ENCODE data around the gene PTCHD1.

The PTCHD1 gene

DNA sequence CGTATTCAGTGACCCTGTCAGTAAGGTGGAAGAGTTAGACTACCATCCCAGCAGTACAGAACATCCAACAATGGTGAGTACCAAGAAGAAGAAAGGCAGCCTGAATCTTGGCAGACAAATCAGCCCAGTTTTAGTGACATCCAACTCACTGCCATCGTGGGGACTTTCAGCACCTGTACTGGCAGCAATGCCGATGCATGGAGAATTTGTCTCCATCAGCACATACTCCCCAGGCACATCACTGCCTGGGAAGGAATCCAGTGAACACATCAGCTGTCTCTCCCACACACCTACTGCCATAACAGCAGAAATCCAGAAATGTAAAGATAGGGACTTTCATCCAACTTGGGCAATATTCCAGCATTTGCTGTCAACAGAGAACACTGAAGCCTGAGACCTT, 29.8 kb downstream of the PTCHD1 start:
- no peak for DNase-seq

DNA sequence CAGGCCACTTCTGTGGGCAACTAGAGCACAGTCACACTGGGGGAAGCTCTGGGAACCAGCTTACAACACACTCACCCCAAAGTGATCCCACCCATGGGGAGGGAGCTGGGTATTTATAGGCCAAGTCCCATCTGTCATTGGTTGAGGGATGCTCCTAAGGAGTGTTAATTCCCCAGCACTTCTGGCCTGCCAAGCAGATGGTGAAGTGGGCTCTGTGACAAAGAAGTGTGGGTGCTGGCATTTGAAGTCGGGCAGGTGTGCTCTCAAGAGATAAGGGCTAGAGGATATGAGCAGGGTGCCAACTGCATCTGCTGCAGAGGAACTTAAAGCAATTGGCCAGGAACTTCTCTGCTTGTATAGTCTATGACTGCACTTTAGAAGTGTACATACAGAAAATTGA, 30.9 kb downstream of the PTCHD1 start:
- no peak for DNase-seq

DNA sequence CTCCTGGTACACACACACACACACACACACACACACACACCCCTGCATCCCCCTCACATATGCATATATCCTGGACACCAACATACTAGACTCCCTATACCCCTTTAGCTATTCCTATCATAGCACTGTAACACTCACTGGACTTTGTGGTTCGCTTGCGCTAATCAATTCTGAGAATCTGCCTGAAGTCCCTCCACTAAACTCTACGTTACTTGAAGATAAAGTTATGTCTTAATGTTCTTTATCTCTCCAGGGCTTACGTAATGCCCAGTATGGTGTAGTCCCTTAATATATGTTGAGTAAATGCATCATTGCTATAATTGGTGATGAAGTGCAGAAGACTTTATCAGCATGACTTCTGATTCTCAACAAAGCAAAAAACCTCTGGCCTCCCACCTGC, 32.3 kb downstream of the PTCHD1 start:
- no peak for DNase-seq

DNA sequence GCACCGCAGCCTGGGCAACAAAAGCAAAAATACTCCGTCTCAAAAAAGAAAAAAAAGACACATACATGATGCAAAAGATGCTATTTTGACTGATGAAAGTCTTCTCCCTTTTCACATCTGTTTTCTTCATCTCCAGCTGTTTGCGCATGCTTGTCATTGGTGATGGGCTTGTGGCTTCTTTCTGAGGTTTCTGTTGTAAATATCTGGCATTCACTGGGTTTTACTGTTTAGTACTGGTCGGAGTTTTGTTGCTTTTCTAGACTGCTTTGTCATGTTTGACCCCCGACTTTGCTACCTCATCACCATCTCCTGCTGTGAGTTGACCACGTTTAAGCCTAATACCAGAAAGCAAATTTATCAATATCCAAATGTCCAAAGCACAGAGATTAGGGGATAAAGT, 34.4 kb downstream of the PTCHD1 start:
- DNase-seq: no peak

DNA sequence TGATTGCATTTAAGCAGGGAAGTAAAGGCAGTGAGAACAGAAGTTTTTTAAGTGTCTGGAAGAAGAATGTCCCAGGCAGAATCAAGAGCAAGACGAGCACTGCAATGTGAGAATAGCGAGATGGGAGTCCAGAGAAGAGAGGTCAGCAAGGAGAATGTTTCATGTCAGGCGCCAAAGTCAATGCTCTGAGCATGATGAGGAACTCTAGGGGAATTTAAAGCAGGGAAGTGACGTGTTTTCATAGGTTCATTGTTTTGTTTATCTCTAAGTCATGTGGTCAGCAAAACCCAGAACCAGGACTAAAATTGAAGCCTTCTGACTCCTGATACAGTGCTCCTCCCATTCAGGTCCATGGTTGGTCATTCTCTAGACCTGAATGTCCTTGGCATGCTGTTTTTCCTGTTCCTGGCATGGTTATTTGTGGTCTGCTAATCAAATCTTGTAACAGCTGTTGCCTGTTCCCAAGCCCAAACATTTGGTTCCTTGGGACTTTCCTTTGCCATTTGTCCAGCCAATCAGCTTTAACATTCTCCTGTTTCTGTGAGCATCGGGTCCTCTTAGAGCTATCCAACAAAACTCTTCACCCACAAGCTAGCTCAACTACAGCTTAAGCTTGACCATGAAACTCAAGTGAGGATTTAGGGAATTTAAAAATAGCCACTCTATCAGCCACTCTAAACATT, 37.7 kb downstream of the PTCHD1 start:
- DNase-seq: no peak

DNA sequence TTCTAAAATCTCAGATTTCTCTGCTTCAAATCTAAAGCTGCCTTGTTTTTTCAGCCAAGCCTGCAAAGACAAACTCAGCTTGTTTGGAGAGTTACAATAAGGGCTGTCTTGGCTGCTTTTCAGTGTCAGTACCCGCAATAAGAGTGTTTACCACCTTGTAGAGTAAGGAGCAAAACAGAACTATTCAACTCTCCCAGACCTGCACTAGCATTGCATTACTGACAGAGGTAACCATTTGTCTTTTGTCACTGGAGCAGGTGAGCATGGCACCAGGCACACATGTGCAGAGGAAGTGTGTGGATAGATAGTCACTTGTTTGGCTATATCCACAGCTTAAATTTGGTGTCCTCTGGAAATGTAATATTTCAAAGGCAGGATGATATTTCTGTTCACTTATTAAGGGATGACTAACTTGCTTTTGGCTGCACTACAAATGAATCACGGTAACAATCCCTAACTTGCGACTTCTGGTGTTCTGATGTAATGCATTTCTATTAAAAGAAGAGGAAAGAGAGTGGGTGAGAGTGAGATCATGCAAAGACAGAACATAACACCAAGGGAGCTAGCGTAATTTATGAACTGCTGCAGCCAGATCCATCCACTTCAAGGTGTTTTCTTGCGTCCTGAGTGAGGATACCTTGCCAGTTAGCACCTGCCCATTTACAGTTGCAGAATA, 38.6 kb downstream of the PTCHD1 start:
- no peak for DNase-seq

DNA sequence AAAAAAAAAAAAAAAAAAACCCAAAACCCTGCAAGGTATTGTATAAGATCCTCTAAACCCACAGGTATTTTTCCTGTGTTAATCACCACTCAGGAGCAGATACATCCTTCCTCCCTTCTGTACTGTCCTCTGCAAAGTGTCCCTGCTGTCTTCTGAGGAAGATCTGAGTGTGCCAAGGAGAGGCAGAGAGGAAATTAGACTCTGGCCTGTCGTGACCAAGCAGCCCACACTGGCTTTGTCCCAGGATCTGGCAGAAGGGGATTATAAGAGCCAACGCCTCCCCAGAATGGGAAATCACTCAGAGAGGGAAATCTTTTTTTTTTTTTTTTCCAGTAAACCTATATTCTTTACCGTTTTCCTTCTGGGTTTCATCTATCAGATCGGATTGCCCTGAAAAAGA, 39.6 kb downstream of the PTCHD1 start:
- no peak for DNase-seq

DNA sequence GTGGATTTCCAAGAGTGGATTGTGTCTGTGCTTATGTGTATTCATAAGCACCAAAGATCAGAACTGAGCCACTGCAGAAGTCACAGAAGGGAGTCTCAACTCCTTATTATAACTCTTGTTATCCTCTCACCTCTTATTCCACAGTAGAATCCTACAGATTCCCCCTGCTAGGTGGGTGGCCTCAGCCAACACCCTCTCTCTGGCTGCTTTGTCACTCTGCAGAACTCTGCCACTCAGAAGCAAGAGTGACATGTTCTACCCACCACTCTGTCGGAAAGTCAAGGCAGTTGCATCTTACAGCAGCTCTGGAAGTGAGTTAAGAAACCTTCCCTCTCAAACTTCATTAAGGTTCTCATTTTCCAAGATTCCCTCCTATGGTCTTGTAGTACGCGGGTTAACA, 41.9 kb downstream of the PTCHD1 start:
- no peak for DNase-seq

DNA sequence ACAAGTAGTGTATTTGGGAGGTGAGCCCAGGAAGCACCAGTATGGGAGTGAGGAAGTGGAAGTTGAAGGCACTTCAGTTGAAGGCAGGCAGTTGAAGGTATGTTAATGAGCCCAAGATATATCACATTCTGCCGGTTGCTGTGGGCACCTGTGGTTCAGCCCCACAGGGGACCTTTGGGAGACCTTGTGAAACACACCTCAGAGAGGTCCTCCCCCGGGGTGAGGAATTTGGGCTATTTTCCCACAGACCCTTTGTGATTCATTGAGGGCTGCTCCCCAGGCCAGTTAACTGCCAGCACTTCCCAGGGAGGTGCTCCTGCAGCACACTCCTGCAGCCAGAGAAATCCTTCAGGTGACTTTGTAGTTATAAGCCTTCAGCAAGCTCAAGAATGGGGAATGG, 45.9 kb downstream of the PTCHD1 start:
- no peak for DNase-seq

DNA sequence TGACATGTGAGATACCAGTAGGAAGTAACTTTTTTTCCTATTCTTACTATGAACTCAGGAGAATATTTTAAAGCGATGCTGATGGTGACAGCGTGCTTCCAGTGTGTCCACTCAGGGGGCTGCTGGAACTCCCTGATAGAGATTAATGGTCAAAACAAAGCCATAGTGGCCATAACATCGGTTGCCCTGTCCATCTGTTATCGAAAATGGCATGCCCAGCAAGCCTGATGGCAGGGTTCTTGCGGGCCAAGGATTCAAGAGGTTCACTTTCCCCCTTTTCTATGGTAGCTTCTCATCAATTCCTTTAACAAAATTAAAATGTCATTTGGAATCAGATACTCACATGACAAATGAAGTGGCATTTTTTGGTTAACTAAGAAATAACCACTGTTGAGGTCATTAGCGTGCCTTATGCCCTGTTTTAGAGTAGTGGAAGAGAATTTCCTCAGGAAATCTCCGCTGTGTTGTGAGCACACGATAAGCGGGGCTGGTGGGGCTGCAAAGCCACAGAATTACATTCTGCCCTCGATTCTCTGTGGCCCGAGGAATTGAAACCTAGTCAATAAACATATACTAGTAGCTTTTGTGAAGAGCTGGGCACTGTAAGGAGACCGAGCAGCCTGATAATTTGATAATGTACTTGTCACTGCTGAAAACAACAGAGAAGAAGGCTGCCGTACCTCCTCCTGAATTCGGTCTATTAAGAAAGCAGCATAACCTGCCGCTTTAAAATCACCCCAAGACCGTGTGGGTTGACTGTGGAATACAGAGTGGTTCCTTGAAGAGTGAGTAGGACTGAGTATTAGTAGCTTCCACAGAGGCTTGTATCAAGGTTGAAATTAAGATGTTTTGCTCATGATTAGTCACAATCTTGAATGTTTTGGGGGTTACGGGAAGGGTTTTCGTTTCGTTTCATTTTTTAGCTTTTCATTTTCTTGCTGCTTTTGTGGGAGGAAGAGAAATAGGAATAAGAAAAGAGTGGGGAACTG, 46.7 kb downstream of the PTCHD1 start:
- DNase-seq: no peak

DNA sequence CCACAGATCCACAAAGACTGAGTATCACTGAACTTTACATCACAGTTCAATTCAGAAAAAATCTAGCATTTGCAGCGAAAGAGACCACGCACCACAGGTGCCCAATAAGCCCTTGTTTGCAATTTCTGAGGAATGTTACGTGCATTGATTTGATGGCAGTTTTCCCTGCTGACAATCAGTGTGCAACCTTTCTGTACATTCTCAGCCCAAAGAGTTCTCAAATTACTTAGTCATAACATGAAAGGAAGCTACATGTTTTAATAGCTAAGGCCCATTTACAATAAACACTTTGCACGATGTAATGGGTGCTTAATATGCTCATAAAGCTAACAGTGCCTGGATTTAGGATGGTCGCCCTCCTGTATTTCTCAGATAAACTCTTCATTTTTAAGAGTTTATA, 47.9 kb downstream of the PTCHD1 start:
- no peak for DNase-seq

DNA sequence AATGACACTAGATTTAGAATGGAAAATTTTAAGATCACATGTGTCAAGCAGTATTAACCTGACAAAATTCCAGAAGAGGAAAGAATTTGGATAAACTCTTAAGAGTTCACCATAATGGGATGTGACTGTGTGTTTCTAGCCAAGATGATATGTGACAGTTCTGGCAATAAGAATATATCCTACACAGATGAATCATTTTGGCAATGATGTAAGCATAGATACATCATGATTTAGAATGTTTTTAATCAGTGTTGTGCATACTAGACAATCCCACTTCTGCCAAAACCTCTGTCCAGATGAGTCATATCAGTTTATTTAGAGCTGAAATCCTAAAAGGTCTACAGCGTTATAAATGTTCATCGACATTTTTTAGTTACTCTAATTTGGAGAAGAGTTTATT, 48.8 kb downstream of the PTCHD1 start:
- DNase-seq: no peak

DNA sequence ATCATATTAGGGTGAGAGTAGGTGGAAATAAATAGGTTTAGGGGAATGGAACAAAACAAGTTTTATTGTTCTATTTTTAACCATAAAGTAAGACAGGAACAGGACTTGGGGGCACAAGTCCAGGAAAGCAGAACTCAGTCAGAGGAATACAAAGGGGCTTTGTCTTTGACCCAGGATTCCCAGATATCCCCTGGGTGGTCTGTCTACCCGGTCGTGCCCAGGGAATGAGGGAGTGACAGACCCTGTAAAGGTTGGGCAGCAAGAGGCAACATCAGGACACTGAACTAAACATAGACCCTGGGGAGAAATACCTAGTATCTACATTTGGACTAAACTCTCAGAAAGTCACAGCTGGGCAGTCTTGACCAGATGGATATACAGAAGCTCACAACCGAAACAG, 50.6 kb downstream of the PTCHD1 start:
- DNase-seq: no peak

DNA sequence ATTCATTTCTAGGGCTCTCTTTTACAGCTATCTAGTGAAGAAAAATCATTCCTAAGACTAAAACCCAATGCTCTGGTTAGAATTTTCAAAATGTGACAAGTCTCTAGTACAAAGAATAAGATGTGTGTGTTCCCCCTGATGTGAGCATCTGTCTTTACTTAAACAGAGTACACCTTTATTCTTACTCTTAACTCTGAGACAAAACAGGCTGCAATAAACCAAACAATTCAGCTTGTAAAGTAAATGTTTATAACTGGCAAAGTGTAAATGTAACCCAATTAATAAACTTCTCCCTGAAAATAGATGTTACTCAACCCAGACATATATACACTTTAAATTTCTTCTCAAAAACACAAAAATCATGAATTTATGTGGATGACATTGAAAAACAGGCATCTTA, 51.6 kb downstream of the PTCHD1 start:
- no peak for DNase-seq

DNA sequence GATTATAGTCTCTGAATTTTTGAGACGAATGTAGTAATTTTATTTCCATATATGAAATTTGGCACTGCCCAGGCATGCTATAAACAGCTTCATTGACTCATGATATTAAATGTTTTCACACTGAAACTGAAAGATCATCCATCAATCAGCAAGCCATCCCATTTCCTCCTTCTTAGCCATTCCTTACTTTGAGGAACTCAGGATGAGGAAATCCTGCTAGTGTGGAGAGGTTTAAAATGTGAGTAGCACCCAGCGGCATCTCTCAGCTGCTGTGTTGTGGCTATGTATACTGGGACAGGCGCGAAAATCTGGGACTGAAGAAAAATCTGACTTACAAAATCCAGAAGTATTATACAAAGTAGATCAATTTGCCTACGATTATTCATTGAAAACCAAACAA, 52.1 kb downstream of the PTCHD1 start:
- no peak for DNase-seq

DNA sequence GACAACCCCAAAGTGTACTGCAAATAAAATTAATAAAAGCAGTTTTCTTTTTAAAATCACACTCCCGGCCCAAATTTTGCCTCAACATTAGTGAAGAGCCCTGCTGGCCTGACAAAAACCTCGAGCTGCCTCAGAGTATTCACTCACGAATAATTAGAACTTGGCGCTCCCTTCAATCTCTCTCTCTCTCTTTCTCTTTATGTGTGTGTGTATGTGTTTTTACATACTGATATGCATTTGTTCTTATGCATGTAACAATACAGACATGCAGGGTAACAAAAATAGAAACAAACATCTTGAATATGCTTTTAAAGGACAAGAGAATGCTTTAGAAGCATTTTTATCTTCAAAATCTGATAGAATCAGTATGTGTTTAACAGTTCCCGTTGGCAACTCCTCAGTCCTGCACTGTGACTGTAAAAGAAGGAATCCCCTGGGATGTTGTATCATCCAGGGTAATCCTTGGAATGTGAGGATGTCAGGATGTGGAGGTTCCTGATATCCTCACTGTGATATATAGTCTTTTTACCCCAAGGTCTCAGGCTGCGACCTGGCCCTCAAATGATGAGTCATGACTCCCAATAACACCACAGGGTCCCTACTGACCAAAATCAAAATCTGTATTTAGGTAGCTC, 53.0 kb downstream of the PTCHD1 start:
- no peak for DNase-seq

DNA sequence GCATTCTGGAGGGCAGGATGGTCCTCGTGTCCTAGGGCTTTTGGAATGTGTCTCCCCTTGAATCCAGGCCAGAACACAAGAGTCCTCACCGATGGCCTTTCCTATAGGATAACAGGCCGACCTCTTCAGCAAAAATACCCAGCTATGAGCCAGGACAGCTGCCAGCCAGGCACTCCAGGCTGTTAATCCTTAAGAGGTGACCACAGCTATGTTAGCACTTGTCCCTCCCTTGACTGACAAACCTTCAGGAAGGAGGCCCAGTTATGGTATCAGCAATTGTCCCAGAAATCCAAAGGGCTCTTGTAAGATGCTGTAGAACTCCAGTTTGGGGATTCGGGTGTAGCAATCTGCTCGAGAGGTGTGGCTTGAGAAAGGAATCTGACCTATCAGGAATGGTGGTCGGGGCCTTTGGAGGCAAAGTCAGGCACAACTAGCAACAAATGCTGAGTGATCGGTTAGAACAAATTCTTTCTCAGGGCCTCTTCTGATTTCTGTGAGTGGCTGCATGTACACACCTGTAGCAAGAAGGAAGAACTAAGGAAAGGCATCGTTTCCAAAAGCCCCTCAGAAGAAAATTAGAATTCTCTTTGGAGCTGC, 54.6 kb downstream of the PTCHD1 start:
- no peak for DNase-seq

DNA sequence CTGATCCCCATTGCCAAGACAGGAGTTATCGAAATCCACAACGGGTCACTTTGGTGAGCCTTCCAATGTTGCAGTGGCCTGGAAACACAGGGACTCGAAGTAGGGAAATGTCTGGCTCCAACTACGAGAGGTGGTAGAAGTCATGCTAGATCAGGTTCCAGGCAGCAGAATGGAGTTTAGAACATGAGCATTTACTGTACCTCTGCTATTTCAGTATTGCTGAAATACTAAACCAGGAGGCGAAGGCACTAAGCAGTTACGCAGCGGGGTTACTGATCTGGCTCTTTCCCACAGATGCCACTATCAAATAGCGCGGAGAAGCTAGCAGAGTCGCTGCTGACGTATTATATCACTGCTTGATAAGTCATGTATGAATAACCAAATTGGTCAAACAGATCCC, 56.3 kb downstream of the PTCHD1 start:
- no peak for DNase-seq

DNA sequence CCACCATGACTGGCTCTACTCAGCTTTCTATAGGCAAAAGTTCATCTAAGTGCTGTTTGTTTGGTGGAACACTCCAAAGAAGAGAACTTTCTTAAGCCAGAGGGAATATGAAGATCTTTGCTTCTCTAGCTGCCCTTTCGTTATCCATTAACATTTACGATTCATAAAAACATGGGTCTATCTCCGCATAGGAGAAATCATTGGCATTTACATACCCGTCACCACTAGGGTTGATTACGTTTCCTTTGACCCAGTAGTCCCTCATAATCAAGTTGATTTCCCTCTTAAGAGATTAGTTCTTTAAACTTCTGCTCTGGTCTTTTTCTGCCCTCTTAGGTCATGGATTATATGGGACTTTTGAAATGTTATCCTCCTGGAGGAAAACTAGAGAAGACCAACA, 57.5 kb downstream of the PTCHD1 start:
- no peak for DNase-seq

DNA sequence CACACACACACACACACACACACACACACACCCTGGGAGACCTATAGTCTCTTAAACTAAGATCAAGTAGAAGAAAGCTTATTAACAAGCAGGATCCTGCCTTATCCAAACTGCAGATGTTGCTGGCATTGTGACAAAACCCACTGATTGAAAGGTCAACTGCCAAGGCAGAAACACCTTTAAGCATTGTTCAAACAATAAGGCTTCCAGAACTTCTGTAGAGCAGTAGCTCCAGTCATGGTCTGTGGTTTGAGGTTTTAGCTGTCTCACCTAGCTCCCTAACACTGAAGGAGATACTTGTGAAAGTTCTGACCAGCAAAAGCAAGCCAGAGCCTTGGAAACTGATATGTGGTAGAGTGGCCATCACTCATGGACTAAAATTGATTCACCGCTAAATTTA, 59.8 kb downstream of the PTCHD1 start:
- DNase-seq: no peak

DNA sequence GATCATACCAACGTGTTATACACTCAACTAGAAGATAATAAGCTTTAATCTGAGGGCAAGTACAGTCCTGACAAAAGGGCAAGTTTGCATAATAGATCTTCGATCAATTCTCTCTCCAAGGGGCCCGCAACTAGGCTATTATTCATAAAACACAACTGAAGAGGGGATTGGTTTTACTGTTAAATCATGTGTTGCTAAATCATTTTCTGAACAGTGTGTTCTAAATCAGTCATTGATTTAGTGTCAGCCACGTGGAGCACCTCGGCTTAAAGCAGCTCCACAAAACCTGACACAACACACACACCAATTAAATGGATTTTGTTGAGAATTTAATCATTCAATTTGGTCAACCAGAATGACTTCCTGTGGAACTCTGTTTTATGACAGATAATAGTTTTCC, 61.6 kb downstream of the PTCHD1 start:
- no peak for DNase-seq

DNA sequence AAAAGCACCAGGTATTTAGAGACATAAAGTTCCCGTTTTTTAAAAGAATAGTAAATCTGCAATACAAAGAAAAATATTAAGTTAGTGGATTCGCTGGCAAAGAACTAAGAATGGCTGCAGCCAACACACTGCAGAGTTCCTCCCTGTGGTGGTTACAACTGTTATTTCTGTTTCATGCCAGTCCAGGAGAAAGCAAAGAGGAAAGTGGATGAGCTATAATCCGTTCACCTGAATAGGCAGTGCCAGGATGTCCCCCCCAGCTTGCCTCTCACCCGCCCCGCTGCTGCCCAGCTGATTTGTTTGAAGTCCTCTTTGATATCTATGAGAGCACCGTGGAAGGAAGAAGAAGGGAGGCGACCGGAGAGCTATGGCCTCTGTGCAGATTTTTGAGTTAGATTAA, 63.9 kb downstream of the PTCHD1 start:
- no peak for DNase-seq

DNA sequence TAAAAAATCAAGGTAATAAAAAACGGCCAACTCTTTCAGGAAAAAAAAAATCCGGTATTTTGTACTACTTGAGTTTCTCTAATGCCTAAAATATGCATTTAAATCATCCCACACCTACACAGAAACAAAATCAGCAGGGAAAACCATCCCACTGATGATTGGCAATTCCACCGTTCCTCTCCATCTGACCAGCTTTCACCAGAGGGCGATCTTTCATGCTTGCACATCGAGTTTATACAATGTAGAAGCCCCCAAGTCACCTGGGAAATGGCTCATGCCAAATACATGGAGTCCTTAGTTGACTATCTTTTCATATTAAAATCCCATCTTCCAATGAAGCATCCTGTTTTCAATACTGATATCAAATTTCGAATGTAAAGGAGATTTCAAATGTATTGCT, 69.2 kb downstream of the PTCHD1 start:
- no peak for DNase-seq

Data from SHP77 treated with DMSO at 0.1 percent for 48 hours (cell line).